ENCODE measurements around the gene EMP3. TPM values are rescaled to one million over a fixed set of nuclear protein-coding genes. Genes with fewer than 3 reads are reported as not detected.
A peak's percentile ranks its signal among the peaks of the same experiment; 100 is the strongest.
"Not testable (repeated sequence)": the region's sequence is repeated elsewhere in the genome, so short reads cannot be mapped to it uniquely, and the experiment has no call there.

The EMP3 gene
- total and polyA plus RNA-seq, 11 donors, result 17.7 to 105 (median 60.5) TPM

DNA sequence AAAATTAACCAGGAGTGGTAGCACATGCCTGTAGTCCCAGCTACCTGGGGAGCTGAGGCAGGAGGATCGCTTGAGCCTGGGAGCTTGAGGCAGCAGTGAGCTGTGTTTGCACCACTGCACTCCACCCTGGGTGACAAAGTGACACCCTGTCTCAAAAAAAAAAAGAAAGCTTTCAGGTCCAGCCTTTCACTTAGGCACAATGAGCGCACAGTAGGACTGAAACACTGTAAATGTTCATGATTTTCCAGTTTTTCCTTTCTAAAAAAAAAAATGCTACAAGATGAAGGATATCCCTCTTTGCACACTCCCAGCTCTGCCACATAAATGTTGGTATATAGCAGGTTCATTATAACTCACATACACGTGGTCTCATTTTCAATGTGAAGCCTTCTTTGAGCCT, 37.6 kb upstream of the EMP3 start:
- ATAC-seq (no peak), DNase-seq (no peak)
- Histone ChIP-seq H3K36me3 (peaks cover 0 to 30% (median 4%) of the 10 kb centered on the region in 9 donors), H3K4me3 (no peak overlapping the region), H3K27me3 (no peaks in the 10 kb centered on the region), H3K27ac (no peak overlapping the region), H3K4me1 (peaks cover 0 to 15% (median 10%) of the 10 kb centered on the region in 12 donors), H3K9me3 (peaks cover 0 to 18% (median 10%) of the 10 kb centered on the region in 12 donors)
- intact Hi-C loops (cut with DNase I), result no loop called here
- no peak for TF ChIP-seq CTCF (IDR thresholded peaks at IDR 0.05)
- no peak for TF ChIP-seq POLR2A (IDR thresholded peaks at IDR 0.05)
- WGBS, 4 donors, result 96 to 100% (median 97%) methylated on average over 3 of the region's 3 CpGs

- Histone ChIP-seq H3K4me3 (peak overlapping the region in 9 of 12 donors; percentile 39 to 59 (median 50)), H3K4me1 (peaks cover 0 to 15% (median 10%) of the 10 kb centered on the region in 12 donors), H3K9me3 (peaks cover 0 to 14% (median 6%) of the 10 kb centered on the region in 12 donors), H3K36me3 (peaks cover 0 to 15% (median 4%) of the 10 kb centered on the region in 9 donors), H3K27me3 (peaks cover 0 to 3% (median 0%) of the 10 kb centered on the region in 9 donors), H3K27ac (no peak overlapping the region)
- intact Hi-C loops (cut with DNase I), result loop anchor here in 5 of 10 donors (2.0 kb wide), 3 partner anchors 20 to 42 kb away; partner anchors contain the start of gene ZNF114 (in 3 of the 5)
- whole genome bisulfite sequencing, 4 donors, result 16 to 30% (median 21%) methylated on average over 4 to 10 of the region's 10 CpGs
- TF ChIP-seq CTCF (IDR thresholded peaks at IDR 0.05), result peak in 1 of 12 donors; percentile 15
- TF ChIP-seq POLR2A (IDR thresholded peaks at IDR 0.05), result no peak
- DNase-seq (no peak), ATAC-seq (peak in 2 of 4 donors; percentile 54 to 65)
Observed at GRCh38 chr19:48290401-48290770, 35.0 kb upstream of the EMP3 start.

GRCh38 chr19:48290771-48291488, 34.4 kb upstream of the EMP3 start:
- intact Hi-C loops (cut with DNase I), result loop anchor here in 9 of 10 donors (1.0 to 2.0 kb wide), 5 partner anchors 20 to 42 kb away; partner anchors contain the start of gene ZNF114 (in 3 of the 9)
- TF ChIP-seq CTCF (IDR thresholded peaks at IDR 0.05) (peak; percentile 94 to 99 (median 97)), POLR2A (IDR thresholded peaks at IDR 0.05) (peak in 1 of 2 donors; percentile 22)
- WGBS, 4 donors, result 1 to 2% (median 1%) methylated on average over 26 to 45 of the region's 45 CpGs

GRCh38 chr19:48291489-48291815, 33.9 kb upstream of the EMP3 start:
- not testable (repeated sequence) for H3K9me3 ChIP-seq, H3K27ac ChIP-seq, H3K36me3 ChIP-seq, ATAC-seq, DNase-seq, H3K27me3 ChIP-seq
- 25 to 30% (median 26%) methylated on average over 11 of the region's 11 CpGs for WGBS, 4 donors
- H3K4me1 ChIP-seq, result peaks cover 0 to 15% (median 10%) of the 10 kb centered on the region in 12 donors
- intact Hi-C loops (cut with DNase I), result loop anchor here in 9 of 10 donors (1.0 to 2.0 kb wide), 5 partner anchors 20 to 41 kb away; partner anchors contain the start of gene ZNF114 (in 3 of the 9)
- peak overlapping the region in 5 of 12 donors; percentile 44 to 59 (median 50) for H3K4me3 ChIP-seq

More at GRCh38 chr19:48290771-48291488, 34.4 kb upstream of the EMP3 start:
- peak overlapping the region in 3 of 12 donors; percentile 4 to 51 (median 41) for H3K27ac ChIP-seq
- H3K36me3 ChIP-seq, result peaks cover 0 to 11% (median 3%) of the 10 kb centered on the region in 9 donors
- DNase-seq (peak; percentile 76 to 89 (median 80)), ATAC-seq (peak; percentile 63 to 94 (median 88))
- peaks cover 0 to 3% (median 0%) of the 10 kb centered on the region in 9 donors for H3K27me3 ChIP-seq
- peak overlapping the region; percentile 31 to 59 (median 48) for H3K4me3 ChIP-seq
- peaks cover 0 to 12% (median 6%) of the 10 kb centered on the region in 12 donors for H3K9me3 ChIP-seq
- H3K4me1 ChIP-seq, result peaks cover 0 to 15% (median 10%) of the 10 kb centered on the region in 12 donors

Measured in heart left ventricle (tissue), 16 donors.